ENCODE results near the gene CCDC39.
A peak's percentile ranks its signal among the peaks of the same experiment; 100 is the strongest.

Gene CCDC39

GRCh38 chr3:180693656-180694055 lies 14.4 kb upstream of the CCDC39 start:
- H3K79me2 ChIP-seq (ENCODE audit: low read length): no peaks in the 10 kb centered on the region
- no peak overlapping the region for H3K9ac ChIP-seq (ENCODE audit: low read length)
- no peak overlapping the region for H3K4me3 ChIP-seq (ENCODE audit: low read length)
- no peak overlapping the region for H2AFZ ChIP-seq (ENCODE audit: low read depth, low read length)
- H3K4me2 ChIP-seq (ENCODE audit: low read length): no peak overlapping the region
- H3K4me1 ChIP-seq (ENCODE audit: low read length): peaks cover 14% of the 10 kb centered on the region
- no peaks in the 10 kb centered on the region for H3K27me3 ChIP-seq (ENCODE audit: low read depth, low read length)
- H3K9me3 ChIP-seq (ENCODE audit: insufficient read depth, low read length): no peaks in the 10 kb centered on the region
- H3K27ac ChIP-seq (ENCODE audit: low read length): no peak overlapping the region
- TF ChIP-seq, protein P1, sequence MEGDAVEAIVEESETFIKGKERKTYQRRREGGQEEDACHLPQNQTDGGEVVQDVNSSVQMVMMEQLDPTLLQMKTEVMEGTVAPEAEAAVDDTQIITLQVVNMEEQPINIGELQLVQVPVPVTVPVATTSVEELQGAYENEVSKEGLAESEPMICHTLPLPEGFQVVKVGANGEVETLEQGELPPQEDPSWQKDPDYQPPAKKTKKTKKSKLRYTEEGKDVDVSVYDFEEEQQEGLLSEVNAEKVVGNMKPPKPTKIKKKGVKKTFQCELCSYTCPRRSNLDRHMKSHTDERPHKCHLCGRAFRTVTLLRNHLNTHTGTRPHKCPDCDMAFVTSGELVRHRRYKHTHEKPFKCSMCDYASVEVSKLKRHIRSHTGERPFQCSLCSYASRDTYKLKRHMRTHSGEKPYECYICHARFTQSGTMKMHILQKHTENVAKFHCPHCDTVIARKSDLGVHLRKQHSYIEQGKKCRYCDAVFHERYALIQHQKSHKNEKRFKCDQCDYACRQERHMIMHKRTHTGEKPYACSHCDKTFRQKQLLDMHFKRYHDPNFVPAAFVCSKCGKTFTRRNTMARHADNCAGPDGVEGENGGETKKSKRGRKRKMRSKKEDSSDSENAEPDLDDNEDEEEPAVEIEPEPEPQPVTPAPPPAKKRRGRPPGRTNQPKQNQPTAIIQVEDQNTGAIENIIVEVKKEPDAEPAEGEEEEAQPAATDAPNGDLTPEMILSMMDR (IDR thresholded peaks at IDR 0.05; ENCODE audit: low read depth, low read length): no peak
- TF ChIP-seq EZH2phosphoT487 (IDR thresholded peaks at IDR 0.05; ENCODE audit: low read depth): no peak
- H4K20me1 ChIP-seq (ENCODE audit: insufficient read depth, low read length): no peaks in the 10 kb centered on the region
- no peaks in the 10 kb centered on the region for H3K36me3 ChIP-seq (replicated peaks; ENCODE audit: low read depth, low read length)

- H3K36me3 ChIP-seq (replicated peaks; ENCODE audit: low read depth, low read length): no peaks in the 10 kb centered on the region
- H3K4me1 ChIP-seq (ENCODE audit: low read length): peaks cover 10% of the 10 kb centered on the region
- no peak for TF ChIP-seq EZH2phosphoT487 (IDR thresholded peaks at IDR 0.05; ENCODE audit: low read depth)
- TF ChIP-seq, protein P1 (IDR thresholded peaks at IDR 0.05; ENCODE audit: low read depth, low read length): peak; percentile 47
- H3K79me2 ChIP-seq (ENCODE audit: low read length): no peaks in the 10 kb centered on the region
- no peaks in the 10 kb centered on the region for H3K27me3 ChIP-seq (ENCODE audit: low read depth, low read length)
- no peaks in the 10 kb centered on the region for H4K20me1 ChIP-seq (ENCODE audit: insufficient read depth, low read length)
- H3K4me2 ChIP-seq (ENCODE audit: low read length): no peak overlapping the region
- no peak overlapping the region for H2AFZ ChIP-seq (ENCODE audit: low read depth, low read length)
- no peaks in the 10 kb centered on the region for H3K9me3 ChIP-seq (ENCODE audit: insufficient read depth, low read length)
- H3K27ac ChIP-seq (ENCODE audit: low read length): no peak overlapping the region
- no peak overlapping the region for H3K9ac ChIP-seq (ENCODE audit: low read length)
- no peak overlapping the region for H3K4me3 ChIP-seq (ENCODE audit: low read length)
Observed at GRCh38 chr3:180690061-180690460, 10.8 kb upstream of the CCDC39 start.

GRCh38 chr3:180684807-180685206 lies 5.5 kb upstream of the CCDC39 start:
- H3K27me3 ChIP-seq (ENCODE audit: low read depth, low read length): no peaks in the 10 kb centered on the region; the same call in 1 of the 2 replicates
- H3K36me3 ChIP-seq (replicated peaks; ENCODE audit: low read depth, low read length): no peaks in the 10 kb centered on the region
- no peaks in the 10 kb centered on the region for H4K20me1 ChIP-seq (ENCODE audit: insufficient read depth, low read length)
- no peak overlapping the region for H3K9ac ChIP-seq (ENCODE audit: low read length)
- TF ChIP-seq, protein P1 (IDR thresholded peaks at IDR 0.05; ENCODE audit: low read depth, low read length): no peak
- no peak overlapping the region for H2AFZ ChIP-seq (ENCODE audit: low read depth, low read length)
- no peak overlapping the region for H3K4me2 ChIP-seq (ENCODE audit: low read length)
- H3K9me3 ChIP-seq (ENCODE audit: insufficient read depth, low read length): no peaks in the 10 kb centered on the region
- H3K4me3 ChIP-seq (ENCODE audit: low read length): no peak overlapping the region
- H3K27ac ChIP-seq (ENCODE audit: low read length): no peak overlapping the region
- no peaks in the 10 kb centered on the region for H3K4me1 ChIP-seq (ENCODE audit: low read length)
- H3K79me2 ChIP-seq (ENCODE audit: low read length): no peaks in the 10 kb centered on the region

DNA sequence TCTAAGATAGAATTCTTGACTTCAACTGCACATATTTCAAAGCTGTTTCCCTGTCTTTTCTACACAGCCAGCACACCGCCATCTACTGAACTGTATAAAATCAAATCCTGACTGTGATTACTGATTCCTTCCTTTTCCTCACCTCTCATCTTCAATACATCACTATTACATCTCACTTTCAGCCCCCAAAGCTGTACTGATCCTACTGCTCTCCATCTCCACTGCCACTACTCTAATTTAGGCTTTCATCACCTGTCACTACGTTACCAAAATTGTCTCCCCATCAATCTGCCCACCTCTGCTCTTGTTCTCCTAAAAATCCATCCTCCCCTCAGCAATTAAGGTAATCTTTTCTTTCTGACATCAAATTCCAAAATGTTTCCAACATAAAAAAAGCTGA lies 4.5 kb upstream of the CCDC39 start:
- no peaks in the 10 kb centered on the region for H3K36me3 ChIP-seq (replicated peaks; ENCODE audit: low read depth, low read length)
- no peak overlapping the region for H2AFZ ChIP-seq (ENCODE audit: low read depth, low read length)
- no peak overlapping the region for H3K4me2 ChIP-seq (ENCODE audit: low read length)
- no peak overlapping the region for H3K4me3 ChIP-seq (ENCODE audit: low read length)
- H4K20me1 ChIP-seq (ENCODE audit: insufficient read depth, low read length): no peaks in the 10 kb centered on the region
- no peaks in the 10 kb centered on the region for H3K4me1 ChIP-seq (ENCODE audit: low read length)
- no peaks in the 10 kb centered on the region; the same call in 1 of the 2 replicates for H3K27me3 ChIP-seq (ENCODE audit: low read depth, low read length)
- no peak overlapping the region for H3K27ac ChIP-seq (ENCODE audit: low read length)
- no peaks in the 10 kb centered on the region for H3K79me2 ChIP-seq (ENCODE audit: low read length)
- no peak overlapping the region for H3K9ac ChIP-seq (ENCODE audit: low read length)
- no peaks in the 10 kb centered on the region for H3K9me3 ChIP-seq (ENCODE audit: insufficient read depth, low read length)
- no peak for TF ChIP-seq EZH2phosphoT487 (IDR thresholded peaks at IDR 0.05; ENCODE audit: low read depth)
- TF ChIP-seq, protein P1 (IDR thresholded peaks at IDR 0.05; ENCODE audit: low read depth, low read length): peak; percentile 8; the same call in 1 of the 2 replicates
